Heart left ventricle (tissue), 16 donors: Measurements from ENCODE around the gene RFC2. TPM values are rescaled to one million over a fixed set of nuclear protein-coding genes. Genes with fewer than 3 reads are reported as not detected.

ENCODE experiments used
- ATAC-seq, 4 donors: fragments of 200-7000 bp; cut with Tn5 transposase; one replicate each; pipeline ENCODE4 v1.9.1; 2020 to 2022; ENCODE audit warnings: moderate library complexity in 4 of 4, mild to moderate bottlenecking in 3 of 4, moderate number of reproducible peaks in 1 of 4
- DNase-seq, 5 donors: peaks; one replicate each; pipeline ENCODE4 v3.0.0-alpha.2; 2020
- H3K27ac ChIP-seq, 12 donors: fragments of 200-600 bp; sonication (generic) in 4 of 12; one replicate each; pipeline versions ENCODE4 v1.5.0 to v1.8.0; 2016 to 2022; ENCODE audit warnings: mild to moderate bottlenecking in 2 of 12
- H3K27me3 ChIP-seq, 9 donors: fragments of 200-600 bp; sonication (generic) in 2 of 9; one replicate each; pipeline versions ENCODE4 v1.5.1 to v1.8.0; 2016 to 2022; ENCODE audit warnings: mild to moderate bottlenecking in 3 of 9
- H3K36me3 ChIP-seq, 9 donors: fragments of 200-600 bp; sonication (generic) in 2 of 9; one replicate each; pipeline versions ENCODE4 v1.5.0 to v1.8.0; 2018 to 2022; ENCODE audit warnings: mild to moderate bottlenecking in 2 of 9
- H3K4me1 ChIP-seq, 12 donors: fragments of 200-600 bp; sonication (generic) in 4 of 12; one replicate each; pipeline versions ENCODE4 v1.5.0 to v1.8.0; 2016 to 2022; ENCODE audit warnings: mild to moderate bottlenecking in 3 of 12
- H3K4me3 ChIP-seq, 12 donors: fragments of 200-600 bp; sonication (generic) in 4 of 12; one replicate each; pipeline versions ENCODE4 v1.5.0 to v1.8.0; 2017 to 2022; ENCODE audit warnings: mild to moderate bottlenecking in 9 of 12, moderate library complexity in 4 of 12
- H3K9me3 ChIP-seq, 12 donors: fragments of 200-600 bp; sonication (generic) in 4 of 12; one replicate each; pipeline versions ENCODE4 v1.5.0 to v1.8.0; 2016 to 2022; ENCODE audit warnings: mild to moderate bottlenecking in 1 of 12
- POLR2A ChIP-seq, 2 donors: fragments of 450-650 bp; IDR thresholded peaks; one replicate each; pipeline ENCODE4 v1.6.1; 2017; ENCODE audit warnings: antibody characterized with exemption in 2 of 2, mild to moderate bottlenecking in 2 of 2, moderate library complexity in 2 of 2
- WGBS, 4 donors: extraction: QIAGEN DNeasy Blood & Tissue Kit in 2 of 4; methylation state at CpG; one replicate each; pipeline versions ENCODE4 v1.1.5 to v1.1.7; 2013 to 2018; 5-methylcytosine and 5-hydroxymethylcytosine counted together
- intact Hi-C, 10 donors: fragments of 100-400 bp; cut with DNase I; formaldehyde crosslinking; loops; one replicate each; pipeline versions ENCODE4 v1.11.1 to v1.14.2; 2022
- polyA plus RNA-seq, 2 donors: library from polyadenylated mRNA; stranded (reverse); fragments of 200-250 nt; gene quantifications; one replicate each; pipeline ENCODE4 v1.2.3, GENCODE V29; 2013
- total RNA-seq, 9 donors: library from RNA; depleted of rRNA in 2 of 9; stranded (reverse); fragments of >200 nt in 2 of 9; fragmentation: NEBNext Ultra II Directional in 3 of 9; extraction: Animal tissue kit (Norgen Biotek cat#: 25700) in 3 of 9; gene quantifications; one replicate each; pipeline versions ENCODE4 v1.1.0 to v1.2.4, GENCODE V29; 2016 to 2023
- TF ChIP-seq, protein P1 (sequence below), 12 donors: fragments of 200-600 bp; sonication (generic) in 4 of 12; IDR thresholded peaks; one replicate each; pipeline versions ENCODE4 v1.5.0 to v1.8.0; 2018 to 2022; ENCODE audit warnings: antibody characterized with exemption in 12 of 12, mild to moderate bottlenecking in 5 of 12
- donor health status: ischemic (EF 13 %, LVEDD 7.1; RV severe dilation, severe dysfunction).
- donor health status: healthy with polysubstance abuse.
- donor health status: DM: no; HTN: yes; CAD: no.
- donor health status: DM: no; HTN: no; CAD: no.
- donor health status: ischemic (EF 25% LVEDD 6.9; RV normal size, moderate dysfunction).
- donor health status: ischemic (EF 25% LVEDD 5.7; RV mildly dilated, moderate dysfunction).
- donor health status: healthy.
- donor health status: DM: yes; HTN: yes; CAD: no.
- donor health status: ischemic (EF 35%, LVEDD 5.7; RV mildly dilated, moderate dysfunction).
- donor health status: nonischemic (EF 11% LVEDD 7.7; RV severe dilation, severe dysfunction).
- donor health status: DM: yes; HTN: yes; CAD: no.
- donor health status: PGD.
- donor health status: ischemic (EF 29% LVEDD 5.4; RV normal size, mild dysfunction).
- donor health status: nonischemic (EF 23%, LVEDD 6.1; RV moderate dilation, normal function).

The RFC2 gene
- total and polyA plus RNA-seq, 11 donors, result 7.8 to 21.8 (median 12.2) TPM

DNA sequence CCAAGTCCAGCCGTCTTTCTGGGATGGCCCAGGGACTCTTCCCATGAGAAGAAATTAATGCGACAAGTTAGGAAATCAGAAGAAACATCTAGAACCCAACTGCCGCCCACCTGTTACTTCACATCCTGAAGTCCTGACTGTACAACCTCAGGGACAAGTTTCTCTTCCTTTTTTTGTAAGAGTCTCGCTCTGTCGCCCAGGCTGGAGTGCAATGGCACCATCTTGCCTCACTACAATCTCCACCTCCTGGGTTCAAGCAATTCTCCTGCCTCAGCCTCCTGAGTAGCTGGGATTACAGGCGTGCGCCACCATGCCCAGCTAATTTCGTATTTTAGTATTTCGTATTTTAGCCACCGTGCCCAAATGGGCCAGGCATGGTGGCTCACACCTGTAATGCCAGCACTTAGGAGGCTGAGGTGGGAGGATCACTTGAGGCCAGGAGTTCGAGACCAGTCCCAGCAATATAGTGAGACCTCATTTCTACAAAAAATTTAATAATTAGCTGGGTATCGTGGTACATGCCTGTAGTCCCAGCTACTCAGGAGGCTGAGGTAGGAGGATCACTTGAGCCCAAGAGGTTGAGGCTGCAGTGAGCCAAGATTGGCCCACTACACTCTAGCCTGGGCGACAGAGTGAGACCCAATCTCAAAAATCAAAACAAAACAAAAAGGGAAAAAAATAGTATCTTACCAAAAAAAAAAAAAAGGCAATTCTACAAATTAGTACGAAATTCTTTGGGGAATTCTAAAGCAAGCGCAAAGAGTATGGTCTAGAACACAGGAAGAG, 23.6 kb downstream of the RFC2 start:
- H3K4me1 ChIP-seq, result peaks cover 0 to 42% (median 0%) of the 10 kb centered on the region in 12 donors
- TF ChIP-seq, protein P1, sequence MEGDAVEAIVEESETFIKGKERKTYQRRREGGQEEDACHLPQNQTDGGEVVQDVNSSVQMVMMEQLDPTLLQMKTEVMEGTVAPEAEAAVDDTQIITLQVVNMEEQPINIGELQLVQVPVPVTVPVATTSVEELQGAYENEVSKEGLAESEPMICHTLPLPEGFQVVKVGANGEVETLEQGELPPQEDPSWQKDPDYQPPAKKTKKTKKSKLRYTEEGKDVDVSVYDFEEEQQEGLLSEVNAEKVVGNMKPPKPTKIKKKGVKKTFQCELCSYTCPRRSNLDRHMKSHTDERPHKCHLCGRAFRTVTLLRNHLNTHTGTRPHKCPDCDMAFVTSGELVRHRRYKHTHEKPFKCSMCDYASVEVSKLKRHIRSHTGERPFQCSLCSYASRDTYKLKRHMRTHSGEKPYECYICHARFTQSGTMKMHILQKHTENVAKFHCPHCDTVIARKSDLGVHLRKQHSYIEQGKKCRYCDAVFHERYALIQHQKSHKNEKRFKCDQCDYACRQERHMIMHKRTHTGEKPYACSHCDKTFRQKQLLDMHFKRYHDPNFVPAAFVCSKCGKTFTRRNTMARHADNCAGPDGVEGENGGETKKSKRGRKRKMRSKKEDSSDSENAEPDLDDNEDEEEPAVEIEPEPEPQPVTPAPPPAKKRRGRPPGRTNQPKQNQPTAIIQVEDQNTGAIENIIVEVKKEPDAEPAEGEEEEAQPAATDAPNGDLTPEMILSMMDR (IDR thresholded peaks at IDR 0.05), result no peak
- no peak for TF ChIP-seq POLR2A (IDR thresholded peaks at IDR 0.05)
- no peak for DNase-seq
- H3K4me3 ChIP-seq, result no peak overlapping the region
- no peaks in the 10 kb centered on the region for H3K27me3 ChIP-seq
- H3K27ac ChIP-seq, result no peak overlapping the region
- H3K9me3 ChIP-seq, result no peaks in the 10 kb centered on the region
- 95 to 97% (median 96%) methylated on average over 15 of the region's 15 CpGs for WGBS, 4 donors
- peak in 2 of 4 donors; percentile 31 to 45 for ATAC-seq
- intact Hi-C loops, result loop anchor here in 1 of 10 donors (10.0 kb wide), 1 partner anchor 144 kb away; no protein-coding TSS in a partner anchor
- peaks cover 0 to 67% (median 49%) of the 10 kb centered on the region in 9 donors for H3K36me3 ChIP-seq

DNA sequence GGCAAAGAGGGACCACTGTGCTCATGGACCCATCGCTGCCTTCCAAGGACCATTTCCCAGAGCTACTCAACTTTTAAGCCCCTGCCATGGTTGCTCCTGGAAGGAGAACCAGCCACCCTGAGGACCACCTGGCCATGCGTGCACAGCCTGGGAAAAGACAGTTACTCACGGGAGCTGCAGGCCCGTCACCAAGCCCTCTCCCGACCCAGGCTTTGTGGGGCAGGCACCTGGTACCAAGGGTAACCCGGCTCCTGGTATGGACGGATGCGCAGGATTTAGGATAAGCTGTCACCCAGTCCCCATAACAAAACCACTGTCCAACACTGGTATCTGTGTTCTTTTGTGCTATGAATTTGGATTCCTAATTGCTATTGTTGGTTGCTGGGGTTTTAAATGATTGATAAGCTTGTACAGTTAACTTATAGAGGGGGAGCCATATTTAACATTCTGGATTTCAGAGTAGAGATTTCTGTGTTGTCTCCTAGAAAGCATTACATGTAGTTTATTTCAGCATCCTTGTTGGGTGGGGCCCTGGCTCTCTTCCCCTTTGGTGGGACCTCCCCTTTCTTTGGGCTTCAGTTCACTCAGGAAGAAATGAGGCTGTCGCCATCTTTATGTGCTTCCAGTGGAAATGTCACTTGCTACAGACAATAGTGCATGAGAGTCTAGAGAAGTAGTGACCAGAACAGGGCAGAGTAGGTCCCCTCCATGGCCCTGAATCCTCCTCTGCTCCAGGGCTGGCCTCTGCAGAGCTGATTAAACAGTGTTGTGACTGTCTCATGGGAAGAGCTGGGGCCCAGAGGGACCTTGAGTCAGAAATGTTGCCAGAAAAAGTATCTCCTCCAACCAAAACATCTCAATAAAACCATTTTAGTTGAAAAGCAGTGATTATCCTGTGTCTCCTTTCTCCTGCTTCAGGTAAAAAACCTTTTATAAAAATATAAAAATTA, 25.0 kb downstream of the RFC2 start:
- WGBS, 4 donors, result 91 to 96% (median 93%) methylated on average over 9 of the region's 9 CpGs
- Histone ChIP-seq H3K9me3 (no peaks in the 10 kb centered on the region), H3K36me3 (peaks cover 0 to 67% (median 35%) of the 10 kb centered on the region in 9 donors), H3K27me3 (no peaks in the 10 kb centered on the region), H3K4me3 (no peak overlapping the region), H3K27ac (peak overlapping the region in 1 of 12 donors; percentile 60), H3K4me1 (peaks cover 0 to 42% (median 0%) of the 10 kb centered on the region in 12 donors)
- peak in 1 of 4 donors; percentile 56 for ATAC-seq
- DNase-seq, result no peak
- TF ChIP-seq POLR2A (IDR thresholded peaks at IDR 0.05), result no peak
- TF ChIP-seq, protein P1 (IDR thresholded peaks at IDR 0.05), result no peak
- intact Hi-C loops, result loop anchor here in 1 of 10 donors (10.0 kb wide), 1 partner anchor 76 kb away; no protein-coding TSS in a partner anchor

DNA sequence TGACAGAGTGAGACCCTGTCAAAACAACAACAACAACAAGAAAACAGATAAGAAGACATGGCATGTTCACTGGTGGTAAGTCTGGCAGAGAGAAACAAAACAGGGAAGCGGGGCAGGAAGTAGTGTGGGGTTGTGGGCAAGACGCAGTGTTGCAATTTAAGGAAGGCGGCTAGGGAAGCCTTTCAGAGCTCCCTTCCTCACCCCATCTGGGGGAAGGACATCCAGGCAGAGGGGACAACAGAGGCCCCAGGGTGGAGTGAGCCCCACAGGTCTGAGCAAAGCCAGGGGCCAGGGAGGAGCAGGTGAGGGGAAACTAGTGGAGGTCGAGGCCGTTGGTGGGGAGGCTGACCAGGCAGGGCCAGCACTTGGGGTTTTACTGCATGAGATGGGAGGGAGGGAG, 27.6 kb downstream of the RFC2 start:
- Histone ChIP-seq H3K4me3 (no peak overlapping the region), H3K9me3 (no peaks in the 10 kb centered on the region), H3K4me1 (peaks cover 0 to 42% (median 0%) of the 10 kb centered on the region in 12 donors), H3K36me3 (peaks cover 0 to 51% (median 13%) of the 10 kb centered on the region in 9 donors), H3K27me3 (no peaks in the 10 kb centered on the region), H3K27ac (peak overlapping the region in 2 of 12 donors; percentile 4 to 69)
- WGBS, 4 donors, result 81 to 97% (median 91%) methylated on average over 5 of the region's 5 CpGs
- DNase-seq (peak in 3 of 5 donors; percentile 24 to 49 (median 41)), ATAC-seq (peak in 3 of 4 donors; percentile 61 to 70 (median 64))
- no peak for TF ChIP-seq POLR2A (IDR thresholded peaks at IDR 0.05)
- TF ChIP-seq, protein P1 (IDR thresholded peaks at IDR 0.05), result no peak
- intact Hi-C loops, result loop anchor here in 1 of 10 donors (10.0 kb wide), 1 partner anchor 78 kb away; no protein-coding TSS in a partner anchor
